Stimulated activated CD4-positive, alpha-beta T cell treated with anti-CD3 and anti-CD28 coated beads, Interleukin-4, amount 100 ng/mL, for 24 hours (primary cell): Measurements from ENCODE around the gene EXOC6B.

Source experiments
- DNase-seq: peaks from one replicate; pipeline ENCODE4 v3.0.0-alpha.2; 2020

EXOC6B gene

GRCh38 chr2:72261076-72261475 is 564.8 kb downstream of the EXOC6B start:
- DNase-seq: no peak

- DNase-seq: no peak
Observed at GRCh38 chr2:72255540-72255939, 570.3 kb downstream of the EXOC6B start.

- DNase-seq: no peak
Observed at GRCh38 chr2:72254831-72255451, 570.9 kb downstream of the EXOC6B start.

GRCh38 chr2:72238311-72238710 is 587.5 kb downstream of the EXOC6B start:
- DNase-seq: no peak

- DNase-seq: no peak
Observed at GRCh38 chr2:72237549-72237948, 588.3 kb downstream of the EXOC6B start.

GRCh38 chr2:72236445-72237067 is 589.3 kb downstream of the EXOC6B start:
- no peak for DNase-seq

GRCh38 chr2:72235497-72236415 is 590.1 kb downstream of the EXOC6B start:
- no peak for DNase-seq

GRCh38 chr2:72233211-72233610 is 592.6 kb downstream of the EXOC6B start:
- no peak for DNase-seq

GRCh38 chr2:72222829-72223564 is 602.8 kb downstream of the EXOC6B start:
- DNase-seq: no peak

- DNase-seq: no peak
Observed at GRCh38 chr2:72220170-72220569, 605.7 kb downstream of the EXOC6B start.

- DNase-seq: no peak
Observed at GRCh38 chr2:72214429-72215143, 611.2 kb downstream of the EXOC6B start.

- no peak for DNase-seq
Observed at GRCh38 chr2:72212486-72212855, 613.4 kb downstream of the EXOC6B start.

GRCh38 chr2:72211777-72212485 is 613.9 kb downstream of the EXOC6B start:
- DNase-seq: no peak

- no peak for DNase-seq
Observed at GRCh38 chr2:72211350-72211749, 614.5 kb downstream of the EXOC6B start.

- DNase-seq: no peak
Observed at GRCh38 chr2:72210470-72210869, 615.4 kb downstream of the EXOC6B start.

GRCh38 chr2:72208225-72208624 is 617.6 kb downstream of the EXOC6B start:
- DNase-seq: no peak

GRCh38 chr2:72207334-72207733 is 618.5 kb downstream of the EXOC6B start:
- DNase-seq: no peak

- DNase-seq: no peak
Observed at GRCh38 chr2:72205504-72205881, 620.3 kb downstream of the EXOC6B start.

GRCh38 chr2:72204786-72205503 is 620.9 kb downstream of the EXOC6B start:
- no peak for DNase-seq

GRCh38 chr2:72204156-72204785 is 621.6 kb downstream of the EXOC6B start:
- no peak for DNase-seq
